Neural progenitor cell (in vitro differentiated cells): ENCODE measurements around the gene TMEM178B. TPM values are rescaled to one million over a fixed set of nuclear protein-coding genes. Genes with fewer than 3 reads are reported as not detected.

ENCODE experiments used
- DNase-seq: peaks from one replicate; pipeline ENCODE4 v3.0.0-alpha.2; 2016; ENCODE audit warnings: low spot score
- H2AFZ ChIP-seq: fragments of 200-600 bp; sonication (generic); replicated peaks from 2 replicates; pipeline ENCODE4 v1.6.1; 2016; ENCODE audit warnings: antibody characterized with exemption
- H3F3A ChIP-seq: fragments of 200-600 bp; sonication (generic); 2 replicates; pipeline ENCODE4 v1.6.1; 2016; ENCODE audit warnings: antibody characterized with exemption, low read depth
- H3K27ac ChIP-seq: fragments of 200-600 bp; sonication (generic); 2 replicates; pipeline ENCODE4 v1.5.1; 2016; ENCODE audit warnings: mild to moderate bottlenecking
- H3K27me3 ChIP-seq: fragments of 200-600 bp; sonication (generic); 2 replicates; pipeline ENCODE4 v1.6.1; 2016; ENCODE audit warnings: mild to moderate bottlenecking, moderate library complexity
- H3K36me3 ChIP-seq: fragments of 200-600 bp; sonication (generic); 2 replicates; pipeline ENCODE4 v1.5.1; 2016
- H3K4me1 ChIP-seq: fragments of 200-600 bp; sonication (generic); 2 replicates; pipeline ENCODE4 v1.6.1; 2016; ENCODE audit warnings: mixed run types
- H3K4me2 ChIP-seq: fragments of 200-600 bp; sonication (generic); 2 replicates; pipeline ENCODE4 v1.6.1; 2016
- H3K4me3 ChIP-seq: fragments of 200-600 bp; sonication (generic); 2 replicates; pipeline ENCODE4 v1.5.1; 2016
- H3K79me2 ChIP-seq: fragments of 200-600 bp; sonication (generic); 2 replicates; pipeline ENCODE4 v1.6.1; 2016; ENCODE audit warnings: low read depth
- H3K9ac ChIP-seq: fragments of 200-600 bp; sonication (generic); 2 replicates; pipeline ENCODE4 v1.6.1; 2016
- H3K9me3 ChIP-seq: fragments of 200-600 bp; sonication (generic); 2 replicates; pipeline ENCODE4 v1.5.1; 2016; ENCODE audit warnings: low read depth
- H4K20me1 ChIP-seq: fragments of 200-600 bp; sonication (generic); 2 replicates; pipeline ENCODE4 v1.6.1; 2016; ENCODE audit warnings: low read depth
- H3K27ac Mint-ChIP-seq: 3 replicates; pipeline ENCODE4 v1.8.0; 2021; ENCODE audit warnings: mixed read lengths
- H3K27me3 Mint-ChIP-seq: 2 replicates; pipeline ENCODE4 v1.8.0; 2022; ENCODE audit warnings: low read depth, mild to moderate bottlenecking, inconsistent platforms, moderate library complexity, mixed read lengths; ENCODE audit not compliant: insufficient read depth
- H3K36me3 Mint-ChIP-seq: 3 replicates; pipeline ENCODE4 v1.8.0; 2021; ENCODE audit warnings: mixed read lengths
- H3K4me1 Mint-ChIP-seq: 3 replicates; pipeline ENCODE4 v1.8.0; 2021; ENCODE audit warnings: mixed read lengths
- H3K4me3 Mint-ChIP-seq: 3 replicates; pipeline ENCODE4 v1.8.0; 2021; ENCODE audit warnings: mild to moderate bottlenecking, moderate library complexity, mixed read lengths
- H3K9me3 Mint-ChIP-seq: 3 replicates; pipeline ENCODE4 v1.8.0; 2020; ENCODE audit warnings: mixed read lengths
- EZH2 ChIP-seq: fragments of 200-600 bp; sonication (generic); IDR thresholded peaks from 2 replicates; pipeline ENCODE4 v1.6.1; 2017; ENCODE audit warnings: antibody characterized with exemption, mild to moderate bottlenecking, moderate library complexity
- EZH2phosphoT487 ChIP-seq: fragments of 200-600 bp; sonication (generic); IDR thresholded peaks from 2 replicates; pipeline ENCODE4 v1.6.1; 2017; ENCODE audit warnings: antibody characterized with exemption
- total RNA-seq: library from RNA; depleted of rRNA; stranded (reverse); fragments of >200 nt; gene quantifications from 2 replicates; pipeline ENCODE4 v1.2.3, GENCODE V29; 2015; ENCODE audit warnings: low replicate concordance
- TF ChIP-seq, protein P1 (sequence below): fragments of 200-600 bp; sonication (generic); IDR thresholded peaks from 2 replicates; pipeline ENCODE4 v1.5.1; 2017; ENCODE audit warnings: antibody characterized with exemption, mild to moderate bottlenecking

Gene TMEM178B
- total RNA-seq, 1 donor from 2014 or later: 2.9 TPM

DNA sequence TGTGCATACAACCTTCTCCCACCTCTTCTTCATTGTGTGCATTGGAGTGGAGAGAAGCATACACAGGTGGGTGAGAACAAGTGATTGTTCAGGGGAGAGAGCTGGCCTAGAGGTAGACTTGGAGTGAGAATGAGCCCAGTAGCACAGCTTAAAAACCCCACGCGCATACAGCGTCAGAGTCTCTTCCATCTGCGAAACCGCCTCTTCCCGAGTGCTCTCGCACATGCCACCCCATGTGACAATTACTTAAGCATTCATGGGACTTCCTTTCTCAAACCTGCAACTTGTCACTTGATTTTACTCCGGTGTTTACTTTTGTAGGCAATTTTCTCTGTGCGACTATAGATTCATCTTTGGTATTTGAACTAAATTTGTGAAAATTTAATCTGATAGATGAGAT, 300.6 kb downstream of the TMEM178B start:
- Histone ChIP-seq H3K4me1 (peaks cover 4% of the 10 kb centered on the region), H3F3A (no peaks in the 10 kb centered on the region), H2AFZ (no peak overlapping the region), H3K27me3 (no peaks in the 10 kb centered on the region), H3K9me3 (no peaks in the 10 kb centered on the region), H3K36me3 (peaks cover 3% of the 10 kb centered on the region), H3K4me2 (no peak overlapping the region), H3K27ac (no peak overlapping the region), H3K79me2 (no peaks in the 10 kb centered on the region), H4K20me1 (no peaks in the 10 kb centered on the region), H3K9ac (no peak overlapping the region), H3K4me3 (no peak overlapping the region)
- H3K36me3 Mint-ChIP-seq: no peaks in the 10 kb centered on the region
- DNase-seq: no peak
- H3K4me1 Mint-ChIP-seq: no peaks in the 10 kb centered on the region
- H3K4me3 Mint-ChIP-seq: no peak overlapping the region
- no peaks in the 10 kb centered on the region for H3K27me3 Mint-ChIP-seq
- TF ChIP-seq, protein P1, sequence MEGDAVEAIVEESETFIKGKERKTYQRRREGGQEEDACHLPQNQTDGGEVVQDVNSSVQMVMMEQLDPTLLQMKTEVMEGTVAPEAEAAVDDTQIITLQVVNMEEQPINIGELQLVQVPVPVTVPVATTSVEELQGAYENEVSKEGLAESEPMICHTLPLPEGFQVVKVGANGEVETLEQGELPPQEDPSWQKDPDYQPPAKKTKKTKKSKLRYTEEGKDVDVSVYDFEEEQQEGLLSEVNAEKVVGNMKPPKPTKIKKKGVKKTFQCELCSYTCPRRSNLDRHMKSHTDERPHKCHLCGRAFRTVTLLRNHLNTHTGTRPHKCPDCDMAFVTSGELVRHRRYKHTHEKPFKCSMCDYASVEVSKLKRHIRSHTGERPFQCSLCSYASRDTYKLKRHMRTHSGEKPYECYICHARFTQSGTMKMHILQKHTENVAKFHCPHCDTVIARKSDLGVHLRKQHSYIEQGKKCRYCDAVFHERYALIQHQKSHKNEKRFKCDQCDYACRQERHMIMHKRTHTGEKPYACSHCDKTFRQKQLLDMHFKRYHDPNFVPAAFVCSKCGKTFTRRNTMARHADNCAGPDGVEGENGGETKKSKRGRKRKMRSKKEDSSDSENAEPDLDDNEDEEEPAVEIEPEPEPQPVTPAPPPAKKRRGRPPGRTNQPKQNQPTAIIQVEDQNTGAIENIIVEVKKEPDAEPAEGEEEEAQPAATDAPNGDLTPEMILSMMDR: no peak
- TF ChIP-seq EZH2phosphoT487 (no peak), EZH2 (no peak)
- H3K27ac Mint-ChIP-seq: no peak overlapping the region
- peaks cover 2% of the 10 kb centered on the region for H3K9me3 Mint-ChIP-seq

DNA sequence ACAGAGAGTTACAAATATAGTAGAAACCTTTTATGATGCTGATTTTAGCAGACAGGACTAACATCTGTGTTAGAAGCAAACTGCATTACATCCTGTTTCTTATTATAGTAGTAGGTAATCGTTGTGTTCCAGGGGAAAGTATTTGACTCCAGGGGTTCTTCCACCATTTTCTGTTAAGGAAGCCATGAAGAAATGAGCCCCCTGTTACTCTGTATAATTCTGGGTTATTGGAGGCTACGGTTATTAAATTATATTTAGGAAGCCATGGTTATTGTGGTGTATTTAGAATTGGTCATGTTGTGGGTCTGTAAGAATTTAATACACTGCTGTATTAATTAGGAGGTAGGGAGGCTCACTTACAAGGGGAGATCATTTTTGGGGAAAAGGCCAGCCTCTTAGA, 301.6 kb downstream of the TMEM178B start:
- Histone ChIP-seq H3K9ac (no peak overlapping the region), H3K9me3 (no peaks in the 10 kb centered on the region), H3F3A (no peaks in the 10 kb centered on the region), H3K79me2 (no peaks in the 10 kb centered on the region), H3K4me1 (no peaks in the 10 kb centered on the region), H3K4me2 (no peak overlapping the region), H2AFZ (no peak overlapping the region), H3K36me3 (peaks cover 3% of the 10 kb centered on the region), H3K4me3 (no peak overlapping the region), H3K27ac (no peak overlapping the region), H4K20me1 (no peaks in the 10 kb centered on the region), H3K27me3 (no peaks in the 10 kb centered on the region)
- no peaks in the 10 kb centered on the region for H3K36me3 Mint-ChIP-seq
- peaks cover 2% of the 10 kb centered on the region for H3K9me3 Mint-ChIP-seq
- no peak for DNase-seq
- TF ChIP-seq, protein P1: no peak
- TF ChIP-seq EZH2: no peak
- no peak for TF ChIP-seq EZH2phosphoT487
- H3K27ac Mint-ChIP-seq: no peak overlapping the region
- H3K4me1 Mint-ChIP-seq: no peaks in the 10 kb centered on the region
- H3K4me3 Mint-ChIP-seq: no peak overlapping the region
- H3K27me3 Mint-ChIP-seq: no peaks in the 10 kb centered on the region

DNA sequence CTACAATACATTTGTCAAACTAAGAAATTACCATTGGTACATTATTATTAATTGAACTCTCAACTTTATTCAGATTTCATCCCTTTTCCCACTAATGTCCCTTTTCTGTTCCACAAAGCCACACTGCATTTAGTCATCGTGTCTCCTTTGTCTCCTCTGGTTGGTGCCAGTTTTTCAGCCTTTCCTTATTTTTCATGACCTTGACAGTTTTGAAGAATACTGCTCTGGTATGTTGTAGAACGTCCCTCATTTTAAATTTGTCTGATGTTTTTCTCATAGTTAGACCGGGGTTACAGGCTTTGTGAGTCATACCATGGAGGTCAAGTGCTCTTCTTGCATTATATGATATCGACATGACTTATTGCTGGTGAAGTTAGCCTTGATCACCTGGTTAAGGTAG, 304.0 kb downstream of the TMEM178B start:
- no peak overlapping the region for H2AFZ ChIP-seq
- Mint-ChIP-seq H3K4me3 (no peak overlapping the region), H3K9me3 (peaks cover 2% of the 10 kb centered on the region), H3K27me3 (no peaks in the 10 kb centered on the region), H3K4me1 (no peaks in the 10 kb centered on the region), H3K27ac (no peak overlapping the region), H3K36me3 (no peaks in the 10 kb centered on the region)
- no peak overlapping the region for H3K4me2 ChIP-seq
- H3K9ac ChIP-seq: no peak overlapping the region
- H3K9me3 ChIP-seq: no peaks in the 10 kb centered on the region
- TF ChIP-seq, protein P1: no peak
- TF ChIP-seq EZH2phosphoT487 (no peak), EZH2 (no peak)
- no peak overlapping the region for H3K4me3 ChIP-seq
- H3F3A ChIP-seq: no peaks in the 10 kb centered on the region
- H3K79me2 ChIP-seq: no peaks in the 10 kb centered on the region
- no peak for DNase-seq
- no peaks in the 10 kb centered on the region for H3K27me3 ChIP-seq
- peaks cover 5% of the 10 kb centered on the region for H3K36me3 ChIP-seq
- no peaks in the 10 kb centered on the region for H4K20me1 ChIP-seq
- no peaks in the 10 kb centered on the region for H3K4me1 ChIP-seq
- no peak overlapping the region for H3K27ac ChIP-seq
